ENCODE results near the gene DNPEP. TPM values are rescaled to one million over a fixed set of nuclear protein-coding genes. Genes with fewer than 3 reads are reported as not detected.
"Not testable (repeated sequence)": the region's sequence is repeated elsewhere in the genome, so short reads cannot be mapped to it uniquely, and the experiment has no call there.

DNPEP gene
- total and polyA plus RNA-seq, 3 donors from 2014 or later, result 84.8 to 145 (median 90.2) TPM

- TF ChIP-seq POLR2A (IDR thresholded peaks at IDR 0.05), result no peak
- TF ChIP-seq CTCF (IDR thresholded peaks at IDR 0.05), result no peak
- H3K27ac ChIP-seq, result no peak overlapping the region
- WGBS, 2 donors, result 89 to 91% methylated on average over 3 of the region's 3 CpGs
- peaks cover 3% of the 10 kb centered on the region for H3K4me1 ChIP-seq
- intact Hi-C loops (cut with DNase I; ENCODE audit: low total_unique reads), result no loop called here
- DNase-seq, result no peak
- no peaks in the 10 kb centered on the region for H3K36me3 ChIP-seq (ENCODE audit: low read depth, missing control alignments)
- H3K27me3 ChIP-seq, result no peaks in the 10 kb centered on the region
- H3K9me3 ChIP-seq, result no peaks in the 10 kb centered on the region
- no peak overlapping the region for H3K4me3 ChIP-seq
Observed at GRCh38 chr2:219395609-219396008, 7.9 kb upstream of the DNPEP start.

- intact Hi-C loops (cut with DNase I; ENCODE audit: low total_unique reads); H3K9me3 ChIP-seq: not testable (repeated sequence)
Observed at GRCh38 chr2:219395056-219395455, 7.3 kb upstream of the DNPEP start.

GRCh38 chr2:219392754-219393153 is 5.0 kb upstream of the DNPEP start:
- no peaks in the 10 kb centered on the region for H3K36me3 ChIP-seq (ENCODE audit: low read depth, missing control alignments)
- TF ChIP-seq CTCF (IDR thresholded peaks at IDR 0.05), result no peak
- TF ChIP-seq POLR2A (IDR thresholded peaks at IDR 0.05), result no peak
- peaks cover 4% of the 10 kb centered on the region for H3K4me1 ChIP-seq
- no peak for DNase-seq
- H3K27ac ChIP-seq, result no peak overlapping the region
- intact Hi-C loops (cut with DNase I; ENCODE audit: low total_unique reads), result no loop called here
- no peaks in the 10 kb centered on the region for H3K9me3 ChIP-seq
- H3K4me3 ChIP-seq, result no peak overlapping the region
- WGBS, 2 donors, result 87 to 93% methylated on average over 9 of the region's 9 CpGs
- no peaks in the 10 kb centered on the region for H3K27me3 ChIP-seq

More at GRCh38 chr2:219395056-219395455, 7.3 kb upstream of the DNPEP start:
- H3K27me3 ChIP-seq; H3K4me1 ChIP-seq; H3K4me3 ChIP-seq; DNase-seq; H3K36me3 ChIP-seq (ENCODE audit: low read depth, missing control alignments); H3K27ac ChIP-seq: not testable (repeated sequence)
- 94 to 97% methylated on average over 9 of the region's 9 CpGs for WGBS, 2 donors

- 39 to 40% methylated on average over 6 of the region's 6 CpGs for WGBS, 2 donors
- intact Hi-C loops (cut with DNase I; ENCODE audit: low total_unique reads), result no loop called here
- no peak for DNase-seq
- H3K4me1 ChIP-seq, result peaks cover 12% of the 10 kb centered on the region
- H3K9me3 ChIP-seq, result no peaks in the 10 kb centered on the region
- no peaks in the 10 kb centered on the region for H3K36me3 ChIP-seq (ENCODE audit: low read depth, missing control alignments)
- peak overlapping the region; percentile 85 to 90 for H3K4me3 ChIP-seq
- no peaks in the 10 kb centered on the region for H3K27me3 ChIP-seq
- peak overlapping the region; percentile 81 to 93 for H3K27ac ChIP-seq
- TF ChIP-seq CTCF (IDR thresholded peaks at IDR 0.05) (no peak), POLR2A (IDR thresholded peaks at IDR 0.05) (no peak)
Observed at GRCh38 chr2:219388907-219389156, 1.1 kb upstream of the DNPEP start.

GRCh38 chr2:219388121-219388906 is 602 bp upstream of the DNPEP start:
- Histone ChIP-seq H3K27ac (peak overlapping the region; percentile 81 to 93), H3K4me1 (peaks cover 12% of the 10 kb centered on the region), H3K27me3 (no peaks in the 10 kb centered on the region), H3K9me3 (no peaks in the 10 kb centered on the region), H3K4me3 (peak overlapping the region; percentile 85 to 90), H3K36me3 (ENCODE audit: low read depth, missing control alignments) (no peaks in the 10 kb centered on the region)
- 2 to 18% methylated on average over 4 to 22 of the region's 78 CpGs for WGBS, 2 donors
- intact Hi-C loops (cut with DNase I; ENCODE audit: low total_unique reads), result no loop called here
- TF ChIP-seq CTCF (IDR thresholded peaks at IDR 0.05) (peak; percentile 70 to 75 (median 74)), POLR2A (IDR thresholded peaks at IDR 0.05) (no peak)
- peak; percentile 98 for DNase-seq
